Measurements from ENCODE around the gene GRB7. TPM values are rescaled to one million over a fixed set of nuclear protein-coding genes. Genes with fewer than 3 reads are reported as not detected.
A peak's percentile ranks its signal among the peaks of the same experiment; 100 is the strongest.

The GRB7 gene
- total RNA-seq, 3 donors from 2014 or later = 27.9 to 69.2 TPM; not detected in 1

GRCh38 chr17:39704821-39705551 is 32.8 kb upstream of the GRB7 start:
- Histone ChIP-seq H3K27ac (peak overlapping the region; percentile 93 to 98), H3K36me3 (peaks cover 5% of the 10 kb centered on the region), H3K4me3 (peak overlapping the region in 2 of 3 donors; percentile 15 to 54), H3K4me1 (peaks cover 4 to 49% of the 10 kb centered on the region in 2 donors), H3K9me3 (no peaks in the 10 kb centered on the region), H3K27me3 (no peaks in the 10 kb centered on the region)
- no peak for DNase-seq (ENCODE audit: low spot score in 2 of 2)
- intact Hi-C loops (cut with DNase I; ENCODE audit: low total_unique reads) = no loop called here
- TF ChIP-seq CTCF (IDR thresholded peaks at IDR 0.05) = peak in 1 of 3 donors; percentile 59
- TF ChIP-seq POLR2AphosphoS5 (IDR thresholded peaks at IDR 0.05) = no peak

DNA sequence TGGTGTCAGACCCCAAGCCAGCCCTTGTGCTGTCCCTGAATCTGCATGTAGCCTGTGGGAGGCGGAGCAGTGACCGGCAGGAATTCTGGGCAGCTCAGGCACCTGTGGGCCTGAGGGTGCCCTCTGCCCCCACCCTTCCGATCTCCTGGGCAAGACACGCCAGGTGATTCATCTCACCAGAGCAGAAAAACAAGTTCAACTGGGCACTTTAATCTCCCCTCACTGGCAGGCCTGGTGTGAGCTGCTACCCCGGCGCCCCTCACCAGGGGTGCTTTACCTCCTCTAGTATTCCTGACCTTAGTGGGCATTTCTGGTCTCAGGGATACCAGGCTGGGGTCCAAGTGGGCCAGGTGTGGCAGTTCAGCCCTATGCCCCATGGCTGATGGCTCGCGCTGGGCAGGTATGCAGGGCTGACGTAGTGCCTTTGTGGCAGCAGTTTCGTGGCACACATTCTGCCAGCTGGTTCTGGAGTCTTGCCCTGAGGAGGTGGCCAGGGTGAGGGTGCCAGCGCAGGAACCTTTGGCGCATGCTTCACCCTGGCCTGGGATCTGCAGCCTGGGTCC is 31.9 kb upstream of the GRB7 start:
- peaks cover 4 to 49% of the 10 kb centered on the region in 2 donors for H3K4me1 ChIP-seq

DNA sequence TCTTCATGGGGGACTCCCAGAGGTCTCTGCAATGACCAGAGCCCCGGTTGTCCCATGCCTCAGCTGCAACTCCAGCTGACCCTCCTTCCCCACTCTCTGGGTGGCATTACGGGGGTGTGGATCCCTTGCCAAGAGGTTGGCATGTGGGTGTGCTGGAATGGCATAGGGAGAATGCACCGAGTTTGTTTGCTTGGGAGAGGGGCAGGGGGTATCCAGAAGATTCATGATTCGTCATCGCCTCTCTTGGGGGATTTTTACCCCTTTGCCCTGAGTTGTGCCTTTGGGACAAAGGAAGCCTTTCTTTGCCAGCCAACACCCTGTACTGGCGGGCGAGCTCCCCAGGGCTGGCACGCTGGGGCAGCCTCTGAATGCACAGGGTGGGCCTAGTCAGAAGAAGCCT is 31.4 kb upstream of the GRB7 start:
- H3K36me3 ChIP-seq = peaks cover 5% of the 10 kb centered on the region
- TF ChIP-seq CTCF (IDR thresholded peaks at IDR 0.05) (no peak), POLR2AphosphoS5 (IDR thresholded peaks at IDR 0.05) (no peak), POLR2A (IDR thresholded peaks at IDR 0.05) (no peak)
- H3K4me1 ChIP-seq = peaks cover 4 to 49% of the 10 kb centered on the region in 2 donors
- no peak for DNase-seq (ENCODE audit: low spot score in 2 of 2)
- H3K9me3 ChIP-seq = no peaks in the 10 kb centered on the region
- no peaks in the 10 kb centered on the region for H3K27me3 ChIP-seq
- H3K27ac ChIP-seq = peak overlapping the region; percentile 93 to 98
- intact Hi-C loops (cut with DNase I; ENCODE audit: low total_unique reads) = no loop called here
- H3K4me3 ChIP-seq = peak overlapping the region in 2 of 3 donors; percentile 15 to 54

More for the DNA sequence above, 31.9 kb upstream of the GRB7 start:
- Histone ChIP-seq H3K27me3 (no peaks in the 10 kb centered on the region), H3K36me3 (peaks cover 5% of the 10 kb centered on the region), H3K9me3 (no peaks in the 10 kb centered on the region), H3K27ac (peak overlapping the region; percentile 93 to 98), H3K4me3 (peak overlapping the region in 2 of 3 donors; percentile 15 to 54)
- TF ChIP-seq POLR2A (IDR thresholded peaks at IDR 0.05) (no peak), CTCF (IDR thresholded peaks at IDR 0.05) (peak in 2 of 3 donors; percentile 35 to 58), POLR2AphosphoS5 (IDR thresholded peaks at IDR 0.05) (peak; percentile 52 to 82 (median 55))
- intact Hi-C loops (cut with DNase I; ENCODE audit: low total_unique reads) = no loop called here
- peak; percentile 85 to 92 for DNase-seq (ENCODE audit: low spot score in 2 of 2)

GRCh38 chr17:39706921-39707337 is 30.8 kb upstream of the GRB7 start:
- TF ChIP-seq CTCF (IDR thresholded peaks at IDR 0.05) (no peak), POLR2AphosphoS5 (IDR thresholded peaks at IDR 0.05) (no peak), POLR2A (IDR thresholded peaks at IDR 0.05) (no peak)
- H3K4me3 ChIP-seq = peak overlapping the region in 1 of 3 donors; percentile 15
- H3K36me3 ChIP-seq = peaks cover 5% of the 10 kb centered on the region
- DNase-seq (ENCODE audit: low spot score in 2 of 2) = no peak
- H3K4me1 ChIP-seq = peaks cover 4 to 43% of the 10 kb centered on the region in 2 donors
- intact Hi-C loops (cut with DNase I; ENCODE audit: low total_unique reads) = no loop called here
- no peaks in the 10 kb centered on the region for H3K27me3 ChIP-seq
- H3K9me3 ChIP-seq = no peaks in the 10 kb centered on the region
- peak overlapping the region; percentile 93 to 98 for H3K27ac ChIP-seq
